H1 (cell line): ENCODE results near the gene GGA3. TPM values are rescaled to one million over a fixed set of nuclear protein-coding genes. Genes with fewer than 3 reads are reported as not detected.

ENCODE experiments used
- CTCF ChIA-PET: fragments of 300-600 bp; sonication (Branson Sonifier 250); formaldehyde crosslinking; loops from one replicate; lab custom pipeline; 2021; ENCODE audit not compliant: partially characterized antibody; lab: Charles Lee
- POLR2A ChIA-PET: fragments of 300-600 bp; sonication (Branson Sonifier 250); formaldehyde crosslinking; loops from one replicate; lab custom pipeline; 2021; ENCODE audit warnings: inconsistent platforms; ENCODE audit not compliant: partially characterized antibody; lab: Charles Lee
- DNase-seq, 2 experiments: peaks; one replicate each; pipeline versions ENCODE4 v3.0.0 to v3.0.0-alpha.2; 2010 to 2022; ENCODE audit warnings: low spot score in 2 of 2, low read depth in 1 of 2, mixed read lengths in 1 of 2
- FAIRE-seq: peaks from 2 replicates; lab custom pipeline; 2011; peaks lifted over from hg19 to GRCh38; lab: Jason Lieb, UNC
- H2AFZ ChIP-seq: 2 replicates; pipeline ENCODE4 v1.8.1; 2012; ENCODE audit warnings: low read length, inconsistent platforms
- H2AK5ac ChIP-seq: 2 replicates; pipeline ENCODE4 v1.6.1; 2013; ENCODE audit warnings: low read depth, low read length
- H2BK120ac ChIP-seq: replicated peaks from 2 replicates; pipeline ENCODE3; 2013; ENCODE audit warnings: low read depth, low read length, inconsistent platforms
- H2BK12ac ChIP-seq: 2 replicates; pipeline ENCODE4 v1.6.1; 2013; ENCODE audit warnings: low read depth, low read length
- H2BK15ac ChIP-seq: 2 replicates; pipeline ENCODE4 v1.6.1; 2013; ENCODE audit warnings: low read length
- H2BK20ac ChIP-seq: 2 replicates; pipeline ENCODE4 v1.6.1; 2013; ENCODE audit warnings: low read length
- H2BK5ac ChIP-seq: 2 replicates; pipeline ENCODE4 v1.6.1; 2013; ENCODE audit warnings: low read depth, low read length
- H3K14ac ChIP-seq: 2 replicates; pipeline ENCODE4 v1.6.1; 2013; ENCODE audit warnings: inconsistent platforms; ENCODE audit not compliant: insufficient read length
- H3K18ac ChIP-seq: 2 replicates; pipeline ENCODE4 v1.6.1; 2013; ENCODE audit warnings: low read length; ENCODE audit errors: extremely low read depth
- H3K23ac ChIP-seq: 2 replicates; pipeline ENCODE4 v1.6.1; 2013; ENCODE audit warnings: inconsistent platforms; ENCODE audit not compliant: insufficient read length
- H3K23me2 ChIP-seq: 2 replicates; pipeline ENCODE4 v1.6.1; 2013; ENCODE audit warnings: low read depth, low read length
- H3K27ac ChIP-seq: 2 replicates; pipeline ENCODE4 v1.6.1; 2011; ENCODE audit warnings: low read depth, low read length, inconsistent platforms
- H3K27me3 ChIP-seq, 4 experiments: replicated peaks in 1 of 4; 1 replicate in 1 of 4; 2 replicates in 3 of 4; pipeline versions ENCODE4 v1.6.1 to v1.8.1; 2011 to 2013; ENCODE audit warnings: low read length in 3 of 4, mild to moderate bottlenecking in 3 of 4, inconsistent platforms in 2 of 4, mixed read lengths in 2 of 4, moderate library complexity in 1 of 4; ENCODE audit not compliant: control insufficient read depth in 3 of 4, insufficient read depth in 3 of 4; ENCODE audit errors: extremely low read depth in 1 of 4
- H3K36me3 ChIP-seq, 4 experiments: 2 replicates each; pipeline versions ENCODE4 v1.6.1 to v1.8.1; 2011 to 2013; ENCODE audit warnings: mild to moderate bottlenecking in 4 of 4, low read length in 3 of 4, moderate library complexity in 2 of 4, control low read depth in 1 of 4, inconsistent platforms in 1 of 4; ENCODE audit not compliant: insufficient read depth in 4 of 4, control insufficient read depth in 2 of 4
- H3K4ac ChIP-seq: replicated peaks from 2 replicates; pipeline ENCODE3; 2013; ENCODE audit warnings: low read length, low read depth, mixed read lengths, inconsistent platforms; ENCODE audit not compliant: insufficient read length
- H3K4me1 ChIP-seq, 4 experiments: replicated peaks in 1 of 4; 1 replicate in 1 of 4; 2 replicates in 3 of 4; pipeline versions ENCODE4 v1.6.1 to v1.8.1; 2011 to 2013; ENCODE audit warnings: low read length in 3 of 4, inconsistent platforms in 2 of 4, mixed read lengths in 1 of 4; ENCODE audit not compliant: insufficient read depth in 4 of 4, control insufficient read depth in 3 of 4
- H3K4me2 ChIP-seq, 2 experiments: 2 replicates each; pipeline versions ENCODE4 v1.6.1 to v1.8.1; 2011 to 2013; ENCODE audit warnings: low read depth in 2 of 2, low read length in 2 of 2, control low read depth in 1 of 2, inconsistent platforms in 1 of 2, mild to moderate bottlenecking in 1 of 2; ENCODE audit not compliant: insufficient read depth in 1 of 2
- H3K4me3 ChIP-seq, 4 experiments: fragments of 200-600, 300-600 bp in 1 of 4; sonication (generic), shearing (Covaris generic), sonication (Bioruptor Twin) in 1 of 4; 2 replicates each; pipeline versions ENCODE4 v1.5.1 to v1.8.1; 2011 to 2016; ENCODE audit warnings: low read length in 4 of 4, low read depth in 3 of 4, control low read depth in 2 of 4, inconsistent platforms in 2 of 4, mild to moderate bottlenecking in 2 of 4, mixed read lengths in 1 of 4, moderate library complexity in 1 of 4; ENCODE audit not compliant: insufficient read depth in 2 of 4; ENCODE audit errors: extremely low read depth in 1 of 4
- H3K56ac ChIP-seq: replicated peaks from 2 replicates; pipeline ENCODE3; 2013; ENCODE audit warnings: low read depth, mild to moderate bottlenecking, mixed read lengths, low read length, inconsistent platforms; ENCODE audit not compliant: insufficient read length
- H3K79me1 ChIP-seq: 2 replicates; pipeline ENCODE4 v1.6.1; 2013; ENCODE audit warnings: low read depth, low read length, control low read depth
- H3K79me2 ChIP-seq, 2 experiments: 2 replicates each; pipeline versions ENCODE4 v1.6.1 to v1.8.1; 2012 to 2013; ENCODE audit warnings: low read length in 2 of 2, mild to moderate bottlenecking in 2 of 2, inconsistent platforms in 1 of 2; ENCODE audit not compliant: insufficient read depth in 2 of 2, control insufficient read depth in 1 of 2
- H3K9ac ChIP-seq, 4 experiments: replicated peaks in 1 of 4; 1 replicate in 1 of 4; 2 replicates in 3 of 4; pipeline versions ENCODE4 v1.6.1 to v1.8.1; 2011 to 2013; ENCODE audit warnings: low read depth in 3 of 4, low read length in 3 of 4, control low read depth in 2 of 4, mild to moderate bottlenecking in 2 of 4, moderate library complexity in 2 of 4, inconsistent platforms in 1 of 4; ENCODE audit errors: extremely low read depth in 1 of 4
- H3K9me3 ChIP-seq, 2 experiments: 2 replicates each; pipeline versions ENCODE4 v1.6.1 to v1.8.1; 2012 to 2013; ENCODE audit warnings: mild to moderate bottlenecking in 2 of 2, moderate library complexity in 2 of 2, control low read depth in 1 of 2, inconsistent platforms in 1 of 2, low read depth in 1 of 2, low read length in 1 of 2, mixed read lengths in 1 of 2; ENCODE audit not compliant: insufficient read depth in 2 of 2
- H4K20me1 ChIP-seq, 2 experiments: replicated peaks in 1 of 2; 2 replicates each; pipeline versions ENCODE3 to v1.8.1; 2011 to 2013; ENCODE audit warnings: inconsistent platforms in 2 of 2, low read length in 2 of 2, mild to moderate bottlenecking in 1 of 2; ENCODE audit not compliant: insufficient read depth in 2 of 2, control insufficient read depth in 1 of 2
- H4K5ac ChIP-seq: 2 replicates; pipeline ENCODE4 v1.6.1; 2013; ENCODE audit warnings: low read length, low read depth, mixed read lengths, inconsistent platforms; ENCODE audit not compliant: insufficient read length
- H4K8ac ChIP-seq: 2 replicates; pipeline ENCODE4 v1.8.0; 2013; ENCODE audit warnings: mild to moderate bottlenecking, moderate library complexity, low read length, inconsistent platforms; ENCODE audit not compliant: insufficient read depth; ENCODE audit errors: extremely low read depth
- H4K91ac ChIP-seq: replicated peaks from 2 replicates; pipeline ENCODE3; 2013; ENCODE audit warnings: low read length, mixed read lengths, inconsistent platforms; ENCODE audit not compliant: insufficient read length
- CEBPB ChIP-seq: IDR thresholded peaks from 2 replicates; pipeline ENCODE4 v1.6.1; 2012; ENCODE audit warnings: low read depth, low read length
- GABPA ChIP-seq: IDR thresholded peaks from 2 replicates; pipeline ENCODE4 v1.6.1; 2011; ENCODE audit warnings: mild to moderate bottlenecking, low read length, moderate library complexity, borderline replicate concordance; ENCODE audit not compliant: insufficient read depth
- HDAC2 ChIP-seq, 2 experiments: fragments of 300-600 bp in 1 of 2; sonication (generic) in 1 of 2; IDR thresholded peaks; 2 replicates each; pipeline ENCODE4 v1.6.1; 2011 to 2012; ENCODE audit warnings: low read depth in 2 of 2, low read length in 2 of 2, mild to moderate bottlenecking in 2 of 2, moderate library complexity in 2 of 2, borderline replicate concordance in 1 of 2, inconsistent platforms in 1 of 2
- KDM1A ChIP-seq: fragments of 200-600, 300-600 bp; sonication (generic); IDR thresholded peaks from 2 replicates; pipeline ENCODE4 v1.7.1; 2016; ENCODE audit warnings: mild to moderate bottlenecking, low read length, borderline replicate concordance
- POU5F1 ChIP-seq: IDR thresholded peaks from 2 replicates; pipeline ENCODE4 v1.6.1; 2011; ENCODE audit warnings: low read depth, mild to moderate bottlenecking, low read length, moderate library complexity
- RBBP5 ChIP-seq: IDR thresholded peaks from 2 replicates; pipeline ENCODE4 v1.7.1; 2012; ENCODE audit warnings: low read depth, mild to moderate bottlenecking, inconsistent platforms, low read length, moderate library complexity, borderline replicate concordance
- WGBS, 2 experiments: shearing (Covaris generic) in 1 of 2; methylation state at CpG; one replicate each; pipeline versions ENCODE4 v1.1.6 to v1.1.7; 2013 to 2015; ENCODE audit warnings: low lambda C conversion rate in 2 of 2, mixed read lengths in 2 of 2, inconsistent platforms in 1 of 2, low coverage in 1 of 2, missing lambda C conversion rate in 1 of 2; ENCODE audit not compliant: insufficient replicate concordance in 2 of 2, insufficient coverage in 1 of 2, insufficient read length in 1 of 2; ENCODE audit errors: extremely low coverage in 1 of 2, missing lambda C conversion rate in 1 of 2; 5-methylcytosine and 5-hydroxymethylcytosine counted together
- polyA plus RNA-seq, 7 experiments: library from polyadenylated mRNA; depleted of rRNA in 3 of 7; stranded (reverse) in 5 of 7; unstranded in 2 of 7; fragments of >200 nt in 5 of 7; fragments of 200-250 nt in 2 of 7; gene quantifications; 1 replicate in 5 of 7; 2 replicates in 1 of 7; 4 replicates in 1 of 7; pipeline versions ENCODE4 v1.2.1 to v1.2.3, GENCODE V29; 2011 to 2013; ENCODE audit warnings: missing spikeins in 2 of 7, mixed read lengths in 2 of 7
- total RNA-seq: library from RNA; stranded (reverse); fragmentation: NEBNext Ultra II Directional; extraction: Animal tissue kit (Norgen Biotek cat#: 25700); gene quantifications from 2 replicates; pipeline ENCODE4 v1.2.1, GENCODE V29; 2021
- TF ChIP-seq, protein P1 (sequence below), 3 experiments: IDR thresholded peaks; 1 replicate in 2 of 3; 2 replicates in 1 of 3; pipeline versions ENCODE4 v1.5.1 to v1.6.1; 2011; ENCODE audit warnings: low read length in 3 of 3, mild to moderate bottlenecking in 3 of 3, inconsistent platforms in 2 of 3, low read depth in 1 of 3, moderate library complexity in 1 of 3; ENCODE audit not compliant: insufficient read depth in 1 of 3; ENCODE audit errors: control extremely low read depth in 1 of 3

GGA3 gene
- total and polyA plus RNA-seq, 2 of the 8 experiments (the other 6 are each of a cell fraction or from before 2014, with no cell fraction given), result 40.6 to 60.0 TPM

- Histone ChIP-seq H3K27me3 (no peaks in the 10 kb centered on the region), H3K18ac (no peak overlapping the region), H4K20me1 (peaks cover 0 to 7% of the 10 kb centered on the region in 2 experiments), H3K79me1 (no peaks in the 10 kb centered on the region), H3K9ac (no peak overlapping the region), H3K4me2 (no peak overlapping the region), H2AFZ (no peak overlapping the region), H2BK15ac (no peak overlapping the region), H3K9me3 (no peaks in the 10 kb centered on the region), H3K4ac (no peak overlapping the region), H3K23ac (no peak overlapping the region), H3K56ac (no peak overlapping the region), H2AK5ac (no peak overlapping the region), H4K5ac (no peak overlapping the region), H3K23me2 (no peaks in the 10 kb centered on the region), H4K8ac (no peak overlapping the region), H3K27ac (no peak overlapping the region), H2BK20ac (no peak overlapping the region), H2BK12ac (no peak overlapping the region), H2BK120ac (no peak overlapping the region), H3K79me2 (no peaks in the 10 kb centered on the region), H4K91ac (no peak overlapping the region), H2BK5ac (no peak overlapping the region), H3K4me3 (no peak overlapping the region), H3K14ac (no peak overlapping the region), H3K36me3 (peaks cover 23 to 76% (median 64%) of the 10 kb centered on the region in 4 experiments), H3K4me1 (no peaks in the 10 kb centered on the region)
- DNase-seq (no peak), FAIRE-seq (no peak)
- ChIA-PET CTCF (interaction anchor here (0.7 to 6.9 kb wide), 5 partner anchors 8 to 313 kb away, joined by 3 to 84 read pairs (median 4); no protein-coding TSS in a partner anchor), POLR2A (interaction anchor here (1.0 to 2.5 kb wide), 7 partner anchors 9 to 39 kb away, joined by 3 to 8 read pairs (median 5); partner anchors contain the start of genes GGA3 and MIF4GD)
- WGBS, 2 experiments, result 92% methylated on average over 18 of the region's 18 CpGs; no CpG with 5 or more reads in 1 of the 2 experiments
- TF ChIP-seq GABPA (no peak), POU5F1 (no peak), RBBP5 (no peak), CEBPB (no peak), HDAC2 (IDR thresholded peaks at IDR 0.05; ENCODE audit: borderline replicate concordance in 1 of 2, low read depth in 2 of 2, low read length in 2 of 2) (no peak), KDM1A (no peak)
- TF ChIP-seq, protein P1, sequence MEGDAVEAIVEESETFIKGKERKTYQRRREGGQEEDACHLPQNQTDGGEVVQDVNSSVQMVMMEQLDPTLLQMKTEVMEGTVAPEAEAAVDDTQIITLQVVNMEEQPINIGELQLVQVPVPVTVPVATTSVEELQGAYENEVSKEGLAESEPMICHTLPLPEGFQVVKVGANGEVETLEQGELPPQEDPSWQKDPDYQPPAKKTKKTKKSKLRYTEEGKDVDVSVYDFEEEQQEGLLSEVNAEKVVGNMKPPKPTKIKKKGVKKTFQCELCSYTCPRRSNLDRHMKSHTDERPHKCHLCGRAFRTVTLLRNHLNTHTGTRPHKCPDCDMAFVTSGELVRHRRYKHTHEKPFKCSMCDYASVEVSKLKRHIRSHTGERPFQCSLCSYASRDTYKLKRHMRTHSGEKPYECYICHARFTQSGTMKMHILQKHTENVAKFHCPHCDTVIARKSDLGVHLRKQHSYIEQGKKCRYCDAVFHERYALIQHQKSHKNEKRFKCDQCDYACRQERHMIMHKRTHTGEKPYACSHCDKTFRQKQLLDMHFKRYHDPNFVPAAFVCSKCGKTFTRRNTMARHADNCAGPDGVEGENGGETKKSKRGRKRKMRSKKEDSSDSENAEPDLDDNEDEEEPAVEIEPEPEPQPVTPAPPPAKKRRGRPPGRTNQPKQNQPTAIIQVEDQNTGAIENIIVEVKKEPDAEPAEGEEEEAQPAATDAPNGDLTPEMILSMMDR (IDR thresholded peaks at IDR 0.05; ENCODE audit: control extremely low read depth in 1 of 3, insufficient read depth in 1 of 3, low read depth in 1 of 3, low read length in 3 of 3), result no peak
Observed at GRCh38 chr17:75231741-75232464, 29.5 kb downstream of the GGA3 start.
